ENCODE measurements around the gene ZCCHC4. TPM values are rescaled to one million over a fixed set of nuclear protein-coding genes. Genes with fewer than 3 reads are reported as not detected.

Gene ZCCHC4
- total RNA-seq, 1 donor from 2014 or later, result 10.2 TPM

GRCh38 chr4:25379591-25379990 is 67.0 kb downstream of the ZCCHC4 start:
- Histone ChIP-seq H3K27me3 (ENCODE audit: insufficient read depth, low read length) (no peaks in the 10 kb centered on the region), H4K20me1 (ENCODE audit: insufficient read depth, low read length) (peaks cover 15% of the 10 kb centered on the region), H3K79me2 (ENCODE audit: insufficient read depth, low read length) (peaks cover 26% of the 10 kb centered on the region), H3K27ac (ENCODE audit: low read depth, low read length) (no peak overlapping the region), H3K36me3 (ENCODE audit: insufficient read depth, low read length) (peaks cover 29% of the 10 kb centered on the region), H3K9me3 (ENCODE audit: insufficient read depth, low read depth, low read length) (no peaks in the 10 kb centered on the region), H3K4me3 (ENCODE audit: insufficient read depth, low read depth, low read length) (no peak overlapping the region), H3K9ac (ENCODE audit: low read length) (no peak overlapping the region), H3K4me1 (ENCODE audit: insufficient read depth, low read length) (peaks cover 7% of the 10 kb centered on the region), H2AFZ (ENCODE audit: low read depth, low read length) (no peak overlapping the region), H3K4me2 (ENCODE audit: low read length) (no peak overlapping the region)
- Mint-ChIP-seq H3K27ac (ENCODE audit: unreplicated experiment) (no peak overlapping the region), H3K4me3 (ENCODE audit: unreplicated experiment) (no peak overlapping the region), H3K36me3 (ENCODE audit: low read depth, unreplicated experiment) (peaks cover 10% of the 10 kb centered on the region), H3K4me1 (ENCODE audit: low read depth, unreplicated experiment) (no peaks in the 10 kb centered on the region), H3K27me3 (ENCODE audit: low read depth, unreplicated experiment) (no peaks in the 10 kb centered on the region), H3K9me3 (ENCODE audit: unreplicated experiment) (no peaks in the 10 kb centered on the region)
- FAIRE-seq (no peak), DNase-seq (ENCODE audit: low read depth) (no peak)
- TF ChIP-seq, protein P1, sequence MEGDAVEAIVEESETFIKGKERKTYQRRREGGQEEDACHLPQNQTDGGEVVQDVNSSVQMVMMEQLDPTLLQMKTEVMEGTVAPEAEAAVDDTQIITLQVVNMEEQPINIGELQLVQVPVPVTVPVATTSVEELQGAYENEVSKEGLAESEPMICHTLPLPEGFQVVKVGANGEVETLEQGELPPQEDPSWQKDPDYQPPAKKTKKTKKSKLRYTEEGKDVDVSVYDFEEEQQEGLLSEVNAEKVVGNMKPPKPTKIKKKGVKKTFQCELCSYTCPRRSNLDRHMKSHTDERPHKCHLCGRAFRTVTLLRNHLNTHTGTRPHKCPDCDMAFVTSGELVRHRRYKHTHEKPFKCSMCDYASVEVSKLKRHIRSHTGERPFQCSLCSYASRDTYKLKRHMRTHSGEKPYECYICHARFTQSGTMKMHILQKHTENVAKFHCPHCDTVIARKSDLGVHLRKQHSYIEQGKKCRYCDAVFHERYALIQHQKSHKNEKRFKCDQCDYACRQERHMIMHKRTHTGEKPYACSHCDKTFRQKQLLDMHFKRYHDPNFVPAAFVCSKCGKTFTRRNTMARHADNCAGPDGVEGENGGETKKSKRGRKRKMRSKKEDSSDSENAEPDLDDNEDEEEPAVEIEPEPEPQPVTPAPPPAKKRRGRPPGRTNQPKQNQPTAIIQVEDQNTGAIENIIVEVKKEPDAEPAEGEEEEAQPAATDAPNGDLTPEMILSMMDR (IDR thresholded peaks at IDR 0.05; ENCODE audit: insufficient read depth, low read depth, low read length), result no peak
- no peak for TF ChIP-seq EZH2 (IDR thresholded peaks at IDR 0.05; ENCODE audit: insufficient read depth, low read length)

- Histone ChIP-seq H3K4me2 (ENCODE audit: low read length) (no peak overlapping the region), H3K27ac (ENCODE audit: low read depth, low read length) (no peak overlapping the region), H3K79me2 (ENCODE audit: insufficient read depth, low read length) (peaks cover 12% of the 10 kb centered on the region), H3K4me3 (ENCODE audit: insufficient read depth, low read depth, low read length) (no peak overlapping the region), H3K9ac (ENCODE audit: low read length) (no peak overlapping the region), H3K36me3 (ENCODE audit: insufficient read depth, low read length) (peaks cover 38% of the 10 kb centered on the region), H3K4me1 (ENCODE audit: insufficient read depth, low read length) (no peaks in the 10 kb centered on the region), H3K9me3 (ENCODE audit: insufficient read depth, low read depth, low read length) (no peaks in the 10 kb centered on the region), H3K27me3 (ENCODE audit: insufficient read depth, low read length) (no peaks in the 10 kb centered on the region), H2AFZ (ENCODE audit: low read depth, low read length) (no peak overlapping the region), H4K20me1 (ENCODE audit: insufficient read depth, low read length) (peaks cover 8% of the 10 kb centered on the region)
- Mint-ChIP-seq H3K9me3 (ENCODE audit: unreplicated experiment) (no peaks in the 10 kb centered on the region), H3K36me3 (ENCODE audit: low read depth, unreplicated experiment) (peaks cover 14% of the 10 kb centered on the region), H3K27ac (ENCODE audit: unreplicated experiment) (no peak overlapping the region), H3K4me3 (ENCODE audit: unreplicated experiment) (no peak overlapping the region), H3K27me3 (ENCODE audit: low read depth, unreplicated experiment) (no peaks in the 10 kb centered on the region), H3K4me1 (ENCODE audit: low read depth, unreplicated experiment) (no peaks in the 10 kb centered on the region)
- TF ChIP-seq EZH2 (IDR thresholded peaks at IDR 0.05; ENCODE audit: insufficient read depth, low read length), result no peak
- TF ChIP-seq, protein P1 (IDR thresholded peaks at IDR 0.05; ENCODE audit: insufficient read depth, low read depth, low read length), result no peak
- no peak for DNase-seq (ENCODE audit: low read depth)
- no peak for FAIRE-seq
Observed at GRCh38 chr4:25383647-25384046, 71.1 kb downstream of the ZCCHC4 start.

GRCh38 chr4:25386926-25387325 is 74.4 kb downstream of the ZCCHC4 start:
- Mint-ChIP-seq H3K27me3 (ENCODE audit: low read depth, unreplicated experiment) (no peaks in the 10 kb centered on the region), H3K4me1 (ENCODE audit: low read depth, unreplicated experiment) (no peaks in the 10 kb centered on the region), H3K27ac (ENCODE audit: unreplicated experiment) (no peak overlapping the region), H3K4me3 (ENCODE audit: unreplicated experiment) (no peak overlapping the region), H3K9me3 (ENCODE audit: unreplicated experiment) (no peaks in the 10 kb centered on the region), H3K36me3 (ENCODE audit: low read depth, unreplicated experiment) (peaks cover 14% of the 10 kb centered on the region)
- H3K27ac ChIP-seq (ENCODE audit: low read depth, low read length), result no peak overlapping the region
- no peak overlapping the region for H2AFZ ChIP-seq (ENCODE audit: low read depth, low read length)
- FAIRE-seq (no peak), DNase-seq (ENCODE audit: low read depth) (no peak)
- no peak for TF ChIP-seq EZH2 (IDR thresholded peaks at IDR 0.05; ENCODE audit: insufficient read depth, low read length)
- TF ChIP-seq, protein P1 (IDR thresholded peaks at IDR 0.05; ENCODE audit: insufficient read depth, low read depth, low read length), result no peak
- no peak overlapping the region for H3K9ac ChIP-seq (ENCODE audit: low read length)
- H3K9me3 ChIP-seq (ENCODE audit: insufficient read depth, low read depth, low read length), result no peaks in the 10 kb centered on the region
- H4K20me1 ChIP-seq (ENCODE audit: insufficient read depth, low read length), result no peaks in the 10 kb centered on the region
- no peaks in the 10 kb centered on the region for H3K79me2 ChIP-seq (ENCODE audit: insufficient read depth, low read length)
- no peak overlapping the region for H3K4me3 ChIP-seq (ENCODE audit: insufficient read depth, low read depth, low read length)
- H3K4me1 ChIP-seq (ENCODE audit: insufficient read depth, low read length), result no peaks in the 10 kb centered on the region
- H3K27me3 ChIP-seq (ENCODE audit: insufficient read depth, low read length), result no peaks in the 10 kb centered on the region
- peaks cover 36% of the 10 kb centered on the region for H3K36me3 ChIP-seq (ENCODE audit: insufficient read depth, low read length)
- H3K4me2 ChIP-seq (ENCODE audit: low read length), result no peak overlapping the region

Measured in astrocyte (in vitro differentiated cells and primary cell).